Measurements from ENCODE around the gene EEPD1.

EEPD1 gene

DNA sequence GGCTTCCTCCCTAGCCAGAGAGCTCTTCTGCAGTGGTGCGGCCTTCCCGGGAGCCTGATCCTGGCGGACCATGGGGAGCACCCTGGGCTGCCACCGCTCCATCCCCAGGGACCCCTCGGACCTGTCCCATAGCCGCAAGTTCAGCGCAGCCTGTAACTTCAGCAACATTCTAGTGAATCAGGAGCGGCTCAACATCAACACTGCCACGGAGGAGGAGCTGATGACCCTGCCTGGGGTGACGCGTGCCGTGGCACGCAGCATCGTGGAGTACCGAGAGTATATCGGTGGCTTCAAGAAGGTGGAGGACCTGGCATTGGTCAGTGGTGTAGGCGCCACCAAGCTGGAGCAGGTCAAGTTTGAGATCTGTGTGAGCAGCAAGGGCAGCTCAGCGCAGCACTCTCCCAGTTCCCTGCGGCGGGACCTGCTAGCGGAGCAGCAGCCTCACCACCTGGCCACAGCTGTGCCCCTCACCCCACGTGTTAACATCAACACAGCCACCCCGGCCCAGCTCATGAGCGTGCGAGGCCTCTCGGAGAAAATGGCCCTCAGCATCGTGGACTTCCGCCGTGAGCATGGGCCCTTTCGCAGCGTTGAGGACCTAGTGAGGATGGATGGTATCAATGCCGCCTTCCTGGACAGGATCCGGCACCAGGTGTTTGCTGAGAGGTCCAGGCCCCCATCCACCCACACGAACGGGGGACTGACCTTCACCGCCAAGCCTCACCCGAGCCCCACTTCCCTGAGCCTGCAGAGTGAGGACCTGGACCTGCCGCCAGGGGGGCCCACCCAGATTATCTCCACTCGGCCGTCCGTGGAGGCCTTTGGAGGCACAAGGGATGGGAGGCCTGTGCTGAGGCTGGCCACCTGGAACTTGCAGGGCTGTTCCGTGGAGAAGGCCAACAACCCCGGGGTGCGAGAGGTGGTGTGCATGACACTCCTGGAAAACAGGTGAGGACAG lies 1.5 kb downstream of the EEPD1 start:
- DNase-seq (ENCODE audit: low read depth in 1 of 2, low spot score in 1 of 2) = no peak

DNA sequence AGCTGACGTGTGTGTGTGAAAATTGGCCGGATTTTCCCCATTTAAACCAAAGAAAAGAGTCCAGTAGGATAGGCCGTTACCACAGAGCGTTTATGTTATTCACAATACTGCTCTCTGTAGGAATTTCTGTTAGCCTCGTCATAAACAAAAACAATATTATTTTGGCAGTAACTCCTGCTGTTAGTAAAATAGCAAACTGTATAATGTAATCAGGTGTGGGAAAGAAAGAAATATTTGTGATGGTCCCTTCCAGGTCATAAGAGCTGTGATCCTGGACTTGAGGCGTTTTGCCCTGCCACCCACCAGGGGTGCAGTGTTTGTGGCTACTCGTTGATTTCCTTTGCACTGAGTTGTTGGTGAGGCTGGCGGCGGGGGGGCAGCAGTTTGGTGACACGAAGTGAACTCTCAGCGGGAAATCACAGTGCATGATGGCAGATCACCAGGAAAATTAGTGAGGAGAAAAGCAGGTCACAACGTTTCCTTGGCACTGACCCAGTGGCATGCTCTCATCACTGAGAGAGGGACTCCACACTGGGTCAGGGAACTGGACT lies 2.8 kb downstream of the EEPD1 start:
- no peak for DNase-seq (ENCODE audit: low read depth in 1 of 2, low spot score in 1 of 2)

DNA sequence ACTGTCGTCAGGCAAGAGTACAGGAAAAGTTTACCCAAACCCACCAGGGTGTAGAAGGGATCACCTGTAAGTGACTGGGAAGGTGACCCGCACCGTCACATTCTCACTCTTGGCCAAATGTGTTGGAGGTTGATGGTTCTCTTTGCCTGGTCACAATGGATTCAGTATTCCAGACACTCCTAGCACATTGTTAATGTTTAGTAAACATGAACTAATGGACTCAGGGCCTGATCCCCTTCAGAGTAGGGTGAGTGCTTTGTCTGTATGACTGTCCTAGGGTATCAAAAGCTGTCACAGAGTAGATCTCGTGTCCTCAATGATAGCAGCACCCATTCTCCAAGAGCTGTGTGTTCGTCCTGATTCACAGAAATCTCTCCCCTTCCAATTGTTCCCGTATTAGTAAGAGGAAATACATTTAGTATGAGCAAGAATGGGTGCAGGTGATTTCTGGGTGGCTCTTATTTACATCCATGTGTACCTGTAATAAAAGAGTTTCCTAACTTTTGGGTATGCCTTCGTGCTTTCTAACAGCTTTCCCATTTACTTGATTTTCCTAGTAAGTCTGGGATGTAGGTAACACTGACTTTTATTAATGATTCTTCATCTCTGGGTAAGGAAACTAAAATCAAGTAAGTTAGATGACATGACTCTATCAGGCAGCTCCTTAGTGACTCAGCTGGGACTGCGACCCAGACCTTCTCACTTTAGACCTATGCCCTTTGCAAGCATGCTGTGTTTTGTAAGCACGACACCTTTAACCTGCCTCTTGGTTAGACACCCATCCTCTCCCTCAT lies 4.7 kb downstream of the EEPD1 start:
- DNase-seq (ENCODE audit: low read depth in 1 of 2, low spot score in 1 of 2) = no peak

DNA sequence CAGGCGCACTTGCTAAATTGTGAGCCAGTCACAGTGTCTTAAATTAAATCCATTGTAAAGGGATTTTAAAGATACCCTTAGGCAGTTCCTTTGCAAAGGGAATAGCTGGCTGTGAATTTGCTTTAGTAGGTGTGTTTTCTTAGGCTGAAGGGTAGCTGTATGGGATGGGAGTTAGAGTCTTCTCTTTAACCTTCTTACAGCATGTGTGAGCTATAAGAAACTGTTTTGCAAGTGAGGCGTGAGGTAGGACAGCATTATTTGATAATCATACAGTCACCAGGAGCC lies 5.2 kb downstream of the EEPD1 start:
- no peak for DNase-seq (ENCODE audit: low read depth in 1 of 2, low spot score in 1 of 2)

DNA sequence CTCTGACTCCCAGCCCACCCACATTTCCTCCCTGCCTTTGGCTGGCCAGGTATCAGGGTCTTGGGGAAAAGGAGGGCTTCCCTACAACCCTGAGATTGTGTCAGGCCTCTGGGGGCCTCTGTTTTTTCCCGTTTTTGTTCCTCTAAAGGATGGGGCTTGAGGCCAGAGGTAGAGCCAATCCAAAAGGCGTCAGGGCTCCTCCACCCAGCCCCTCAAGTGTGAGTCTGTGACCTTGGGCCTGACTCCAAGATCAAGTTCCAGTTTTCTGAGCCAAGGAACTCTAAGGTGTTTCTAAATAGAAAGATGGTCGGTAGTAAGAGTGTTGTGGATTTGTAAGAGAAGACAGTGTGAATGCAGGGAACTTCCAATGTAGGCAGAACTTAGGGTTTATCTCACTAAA lies 6.6 kb downstream of the EEPD1 start:
- DNase-seq (ENCODE audit: low read depth in 1 of 2, low spot score in 1 of 2) = no peak

DNA sequence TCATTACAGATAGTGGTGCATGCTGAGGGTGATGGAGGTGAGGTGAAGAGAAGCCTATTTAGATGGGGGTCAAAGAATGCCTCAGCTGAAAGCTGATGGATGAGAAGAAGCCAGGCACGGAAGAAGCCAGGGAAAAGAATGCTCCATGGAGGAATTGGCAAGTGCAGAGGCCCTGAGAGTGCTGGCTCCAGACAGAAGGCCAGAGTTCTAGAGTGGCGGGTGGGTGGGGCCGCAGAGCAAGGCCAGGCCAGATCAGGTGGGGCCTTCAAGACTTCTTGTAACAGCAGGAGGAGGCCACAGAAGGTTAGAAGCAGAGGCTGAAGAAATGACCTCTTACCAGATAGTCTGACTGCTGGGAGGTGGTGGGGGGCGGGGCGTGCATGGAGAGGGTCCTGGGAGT lies 7.3 kb downstream of the EEPD1 start:
- no peak for DNase-seq (ENCODE audit: low read depth in 1 of 2, low spot score in 1 of 2)

DNA sequence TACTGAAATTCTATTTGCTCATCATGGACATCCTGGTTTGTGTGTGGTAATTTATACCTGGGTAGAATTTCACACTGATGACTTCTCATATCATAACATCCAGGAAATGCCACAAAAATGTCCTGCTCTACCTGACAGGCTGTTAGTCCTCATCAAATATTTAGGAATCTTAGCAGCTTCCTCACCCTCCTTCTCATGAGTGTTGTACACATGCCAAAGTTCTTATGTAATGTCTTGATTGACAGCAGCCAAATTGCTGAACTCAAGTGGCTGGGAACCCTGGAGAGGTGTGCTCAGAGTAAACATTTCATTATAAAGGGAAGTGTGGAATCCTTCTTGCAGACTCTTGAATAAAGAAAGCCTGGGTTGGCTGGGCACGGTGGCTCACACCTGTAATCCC lies 8.9 kb downstream of the EEPD1 start:
- DNase-seq (ENCODE audit: low read depth in 1 of 2, low spot score in 1 of 2) = no peak

DNA sequence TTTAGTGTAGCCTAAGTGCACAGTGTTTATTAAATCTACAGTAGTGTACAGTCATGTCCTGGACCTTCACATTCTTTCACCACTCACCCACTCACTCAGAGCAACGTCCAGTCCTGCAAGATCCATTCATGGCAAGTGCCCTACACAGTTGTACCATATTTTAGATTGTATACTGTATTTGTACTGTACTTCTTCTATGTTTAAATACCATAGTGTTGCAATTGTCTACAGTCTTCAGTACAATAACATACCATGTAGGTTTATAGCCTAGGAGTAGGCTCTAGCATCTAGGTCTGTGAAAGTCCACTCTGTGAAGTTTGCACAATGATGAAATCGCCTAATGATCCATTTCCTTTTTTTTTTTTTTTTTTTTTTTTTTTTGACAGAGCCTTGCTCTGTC lies 12.0 kb downstream of the EEPD1 start:
- DNase-seq (ENCODE audit: low read depth in 1 of 2, low spot score in 1 of 2) = no peak

DNA sequence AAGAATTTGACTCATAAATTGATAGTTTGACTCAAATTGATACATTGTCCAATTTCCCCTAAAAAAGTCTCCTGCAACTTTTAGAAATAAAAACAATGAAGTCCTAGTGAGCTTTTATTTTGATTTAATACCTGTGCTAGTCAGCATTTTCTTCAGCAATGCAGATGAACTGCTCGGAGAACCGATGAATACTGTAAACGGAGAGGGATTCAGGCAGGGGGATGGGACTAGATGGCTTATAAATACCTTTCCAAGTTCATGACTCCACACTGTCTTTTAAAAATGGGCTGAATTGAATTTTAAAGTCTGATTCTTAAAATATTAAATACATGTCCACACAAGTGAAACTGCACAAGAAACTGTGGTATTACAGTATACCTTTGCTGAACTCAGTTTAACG lies 12.7 kb downstream of the EEPD1 start:
- no peak for DNase-seq (ENCODE audit: low read depth in 1 of 2, low spot score in 1 of 2)

DNA sequence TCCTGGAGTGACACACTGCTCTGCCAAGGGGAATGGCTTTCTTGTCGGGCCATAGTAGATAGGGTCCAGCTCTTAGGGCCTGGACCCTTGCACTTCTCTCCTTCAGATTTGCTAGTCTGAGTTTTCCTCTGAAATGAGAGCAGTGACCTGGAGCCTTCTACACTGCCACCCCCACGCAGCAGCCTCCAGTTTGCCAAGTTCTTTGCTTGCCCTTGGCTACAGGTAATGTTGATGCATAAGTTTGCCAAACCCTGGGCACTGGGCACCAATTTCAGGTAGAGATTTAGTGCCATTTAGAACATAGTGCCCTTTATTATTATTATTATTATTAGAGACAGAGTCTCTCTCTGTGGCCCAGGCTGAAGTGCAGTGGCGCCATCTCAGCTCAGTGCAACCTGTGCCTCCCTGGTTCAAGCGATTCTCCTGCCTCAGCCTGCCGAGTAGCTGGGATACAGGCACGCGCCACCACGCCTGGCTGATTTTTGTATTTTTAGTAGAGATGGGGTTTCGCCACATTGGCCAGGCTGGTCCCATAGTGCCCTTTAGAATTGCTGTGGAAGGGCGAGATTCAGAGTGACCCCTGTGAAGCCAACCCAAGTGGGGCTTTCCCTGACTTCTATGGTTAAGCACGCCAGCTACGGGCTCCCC lies 14.5 kb downstream of the EEPD1 start:
- DNase-seq (ENCODE audit: low read depth in 1 of 2, low spot score in 1 of 2) = no peak

DNA sequence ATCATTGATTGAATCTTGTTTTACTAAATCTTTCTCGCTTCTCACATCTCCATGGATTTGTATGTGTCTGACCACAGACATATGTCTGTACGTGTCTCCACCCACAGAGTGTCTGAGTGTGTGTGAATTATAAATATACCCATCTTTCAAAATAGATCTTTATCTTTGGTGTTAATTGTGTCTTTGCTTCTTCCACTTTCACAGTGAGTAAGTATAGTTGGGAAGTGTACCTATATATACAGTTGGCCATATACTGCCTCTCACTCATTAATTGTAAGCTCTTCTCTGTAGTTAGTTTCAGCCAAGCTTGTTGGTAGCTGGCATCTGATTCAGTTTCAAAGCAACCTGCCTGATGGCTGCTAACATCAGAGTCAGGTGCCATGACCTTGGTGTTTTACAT lies 18.4 kb downstream of the EEPD1 start:
- no peak for DNase-seq (ENCODE audit: low read depth in 1 of 2, low spot score in 1 of 2)

DNA sequence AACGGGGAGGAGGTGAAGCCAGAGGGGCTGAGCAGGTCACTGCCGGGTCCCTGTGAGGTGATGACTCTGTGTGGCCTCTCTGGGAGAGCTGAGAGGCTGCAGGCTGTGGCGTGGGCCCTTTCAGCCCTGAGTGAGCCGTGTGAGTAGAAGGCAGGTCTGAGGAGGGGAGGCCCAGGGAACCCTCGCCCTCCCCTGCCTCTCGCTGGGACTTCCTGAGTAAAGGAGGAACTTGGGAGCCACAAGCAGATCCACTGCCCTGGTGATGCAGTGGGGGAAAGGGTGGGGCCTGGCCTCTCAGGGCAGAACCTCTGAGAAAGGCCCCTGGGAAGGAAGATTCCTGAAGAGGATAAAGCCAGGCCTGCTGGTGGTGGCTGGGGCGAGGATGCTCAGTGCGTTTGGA lies 22.8 kb downstream of the EEPD1 start:
- DNase-seq (ENCODE audit: low read depth in 1 of 2, low spot score in 1 of 2) = no peak

DNA sequence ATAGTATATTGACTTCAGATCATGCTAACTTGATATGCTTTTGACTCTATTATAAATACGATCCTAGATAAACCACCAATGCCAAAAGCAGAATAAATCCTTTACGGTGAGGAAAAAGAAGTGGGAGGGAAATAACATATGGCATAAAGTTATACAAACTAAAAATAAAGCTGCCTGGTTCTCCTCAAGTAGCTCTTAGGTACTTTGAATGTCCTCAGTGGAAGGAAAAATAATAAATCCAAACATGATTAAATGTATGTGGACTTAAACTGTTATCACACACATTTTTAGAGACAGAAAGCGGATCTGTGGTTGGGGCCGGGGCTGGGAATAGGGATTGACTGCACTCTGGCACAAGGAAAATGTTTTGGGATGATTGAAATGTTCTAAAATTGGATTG lies 23.6 kb downstream of the EEPD1 start:
- no peak for DNase-seq (ENCODE audit: low read depth in 1 of 2, low spot score in 1 of 2)

DNA sequence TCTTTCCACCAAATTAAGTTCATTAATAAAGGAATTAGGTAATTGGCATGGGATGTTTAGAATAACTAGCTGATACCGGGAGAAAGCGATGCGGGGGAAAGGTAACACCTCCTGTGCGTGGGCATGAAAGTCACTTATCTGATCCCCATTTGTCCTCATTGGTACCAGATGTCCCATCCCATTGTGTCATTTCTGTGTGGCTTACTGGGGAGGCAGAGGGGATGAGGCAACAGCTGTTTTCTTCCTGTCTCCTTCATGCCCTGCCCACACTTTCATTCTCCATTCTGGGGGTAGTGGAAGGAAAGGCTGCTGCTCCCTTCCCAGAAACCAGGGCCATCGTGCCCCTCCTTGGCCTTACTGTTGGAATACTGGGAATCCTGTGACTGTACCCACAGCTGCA lies 27.1 kb downstream of the EEPD1 start:
- DNase-seq (ENCODE audit: low read depth in 1 of 2, low spot score in 1 of 2) = no peak

DNA sequence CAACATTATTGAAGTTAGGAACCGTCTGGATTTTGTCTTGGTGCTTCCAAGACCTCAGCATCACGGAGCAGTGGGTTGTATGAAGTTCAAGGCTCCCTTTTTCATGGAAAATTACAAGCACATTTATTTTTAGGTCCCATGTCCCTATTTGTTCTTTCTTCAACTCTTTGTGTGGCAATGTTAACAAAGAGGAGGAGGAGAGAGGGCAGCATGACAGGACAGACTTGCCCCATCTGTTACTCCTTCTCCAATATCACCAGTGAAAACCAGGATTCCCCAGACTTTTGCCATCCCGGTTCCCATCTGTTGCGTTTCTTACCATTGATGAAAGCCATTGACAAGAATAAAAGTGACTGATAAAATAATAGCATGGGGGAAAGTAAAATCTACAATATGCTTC lies 28.6 kb downstream of the EEPD1 start:
- DNase-seq (ENCODE audit: low read depth in 1 of 2, low spot score in 1 of 2) = no peak

DNA sequence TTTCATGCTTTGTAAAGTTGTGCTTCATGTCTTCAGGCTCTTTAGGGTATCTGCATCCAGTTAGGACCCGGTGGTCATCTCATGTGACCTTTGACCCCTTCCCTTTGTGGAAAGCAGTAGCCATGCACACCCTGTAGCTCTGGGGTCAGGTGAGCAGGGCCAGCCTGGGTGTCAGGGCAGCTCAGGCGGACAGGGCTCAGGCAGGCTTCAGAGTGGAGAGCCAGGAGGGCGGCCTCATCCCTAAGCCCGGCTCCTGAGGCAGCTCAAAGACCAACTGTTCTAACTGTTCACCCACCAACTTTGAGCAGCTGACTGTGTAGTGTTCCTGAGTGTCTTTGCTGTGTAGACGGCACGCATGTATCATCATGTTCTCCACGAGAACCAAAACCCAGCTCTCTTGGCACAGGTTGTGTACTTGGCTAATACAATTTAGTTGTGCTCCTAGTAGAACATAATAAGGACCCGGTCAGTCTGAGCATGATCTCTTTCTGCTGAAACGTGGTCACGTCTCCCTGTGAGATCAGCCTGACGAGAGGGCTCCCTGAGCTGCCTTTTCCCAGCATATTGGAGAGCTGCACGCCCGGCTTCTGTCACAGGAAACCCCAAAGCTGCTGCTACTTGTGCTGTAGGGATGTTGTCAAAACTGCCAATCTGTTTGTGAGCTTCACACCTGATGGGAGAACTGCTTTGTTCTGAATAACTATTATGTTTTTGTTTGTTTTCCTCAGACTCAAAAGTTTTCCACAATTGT lies 30.0 kb downstream of the EEPD1 start:
- no peak for DNase-seq (ENCODE audit: low read depth in 1 of 2, low spot score in 1 of 2)

DNA sequence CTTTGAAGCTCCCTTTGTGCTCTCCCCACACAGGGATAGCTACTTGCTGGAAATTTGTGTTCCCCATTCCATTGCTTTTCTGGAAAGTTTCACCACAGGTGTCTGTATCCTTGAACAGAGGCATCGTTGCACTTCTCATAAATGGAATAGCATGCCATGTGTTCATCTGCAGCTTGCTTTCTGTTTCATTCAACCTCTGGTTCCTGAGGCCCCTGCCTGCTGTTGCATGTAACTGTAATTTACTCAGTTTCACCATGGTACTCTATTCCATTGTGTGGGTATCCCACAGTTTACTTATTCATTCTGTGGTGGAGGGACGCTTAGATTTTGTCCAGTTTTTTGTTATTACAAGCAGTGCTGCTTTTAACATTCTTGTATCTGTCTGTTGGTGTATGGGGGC lies 32.0 kb downstream of the EEPD1 start:
- no peak for DNase-seq (ENCODE audit: low read depth in 1 of 2, low spot score in 1 of 2)

DNA sequence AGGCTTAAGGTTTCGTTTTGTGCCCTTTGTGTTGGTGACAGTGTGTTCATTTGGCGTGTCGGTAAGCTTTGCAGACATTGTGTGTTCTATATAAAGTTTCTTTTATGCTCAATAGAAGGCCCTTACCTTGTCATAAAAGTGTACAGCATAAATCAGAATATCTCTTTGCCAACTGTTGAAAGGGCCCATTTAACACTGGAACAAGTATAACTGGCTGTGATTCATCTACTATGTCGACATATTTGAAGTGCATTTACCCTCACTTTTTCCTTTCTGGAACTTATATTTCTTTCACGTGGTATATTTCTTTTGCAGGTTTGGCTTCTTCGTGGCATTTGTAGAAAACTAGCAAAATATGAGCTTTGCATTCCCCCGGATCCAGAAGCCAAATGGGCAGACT lies 32.7 kb downstream of the EEPD1 start:
- DNase-seq (ENCODE audit: low read depth in 1 of 2, low spot score in 1 of 2) = no peak

DNA sequence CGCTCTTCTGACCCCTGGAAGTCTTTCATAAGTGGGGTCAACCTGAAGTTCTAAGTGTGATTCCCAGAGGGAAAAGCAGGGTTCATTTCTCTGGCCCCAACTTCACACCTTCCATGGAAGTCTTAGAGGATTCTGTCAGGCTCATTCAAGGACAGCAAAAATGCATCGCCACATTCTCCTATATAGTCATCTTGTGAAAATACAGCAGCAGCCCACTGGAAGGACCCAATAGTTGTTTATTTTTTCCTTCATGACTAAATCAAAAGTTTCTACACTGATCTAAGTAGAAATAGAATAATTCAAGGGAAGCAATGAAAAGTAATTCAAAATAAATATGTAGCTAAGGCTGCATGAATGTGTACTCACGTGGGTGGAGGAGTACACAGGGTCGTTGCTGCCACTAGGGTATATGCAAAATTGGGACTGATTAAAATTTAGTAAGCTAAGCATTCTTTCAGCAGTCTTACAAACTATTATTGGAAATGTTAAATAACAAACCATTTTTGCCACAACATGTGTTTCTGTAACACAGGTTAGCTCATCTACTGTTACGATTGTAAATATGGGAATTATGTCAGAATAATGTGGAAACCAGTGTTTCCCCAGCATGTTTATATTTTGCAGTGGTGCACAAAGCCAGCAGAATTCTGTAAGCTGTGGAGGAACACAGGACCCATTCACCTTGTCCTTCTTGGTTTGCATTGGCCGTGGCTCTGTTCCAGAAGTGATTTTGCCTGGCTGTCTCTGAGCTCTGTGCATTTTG lies 33.5 kb downstream of the EEPD1 start:
- no peak for DNase-seq (ENCODE audit: low read depth in 1 of 2, low spot score in 1 of 2)

DNA sequence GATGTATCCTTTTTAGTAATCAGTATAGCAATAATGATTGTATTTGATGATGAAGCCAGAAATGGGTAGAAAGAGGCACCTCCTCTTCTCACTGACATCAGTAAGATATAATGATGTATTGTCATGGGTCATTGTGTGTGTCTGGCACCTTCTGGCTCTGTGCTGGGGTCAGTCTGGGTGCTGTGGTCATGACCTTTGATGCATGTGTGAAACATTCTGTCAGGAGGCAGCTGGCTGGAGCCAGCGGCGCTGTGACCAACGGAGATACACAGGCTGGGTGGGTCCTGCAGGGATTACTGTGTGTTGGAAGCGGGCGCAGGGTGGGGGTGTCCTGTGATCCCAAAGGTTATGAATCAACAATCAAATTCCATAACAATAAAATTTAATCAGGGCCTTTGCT lies 35.2 kb downstream of the EEPD1 start:
- DNase-seq (ENCODE audit: low read depth in 1 of 2, low spot score in 1 of 2) = no peak

Measured in activated T-helper 1 cell treated with anti-CD3 and anti-CD28 coated beads, Interleukin-2, amount 50 U/mL, for 16 hours (primary cell).